Endothelial cell of umbilical vein (primary cell): ENCODE measurements around the gene HOXA3.

Experiments
- EZH2 ChIP-seq: IDR thresholded peaks from 2 replicates; pipeline ENCODE4 v1.6.1; 2012; ENCODE audit warnings: borderline replicate concordance, low read depth, mild to moderate bottlenecking, moderate library complexity, low read length, inconsistent platforms; ENCODE audit not compliant: severe bottlenecking
- TF ChIP-seq, protein P1 (sequence below), 2 donors: IDR thresholded peaks; 1 replicate in 1 of 2; 2 replicates in 1 of 2; pipeline ENCODE4 v1.5.1; 2011; ENCODE audit warnings: low read length in 2 of 2, mild to moderate bottlenecking in 2 of 2, moderate library complexity in 2 of 2, control low read depth in 1 of 2, inconsistent platforms in 1 of 2, low read depth in 1 of 2; ENCODE audit not compliant: insufficient read depth in 1 of 2; ENCODE audit errors: extremely low read depth in 1 of 2

GRCh38 chr7:27110186-27111031, 42.0 kb downstream of the HOXA3 start:
- no peak for TF ChIP-seq EZH2
- TF ChIP-seq, protein P1, sequence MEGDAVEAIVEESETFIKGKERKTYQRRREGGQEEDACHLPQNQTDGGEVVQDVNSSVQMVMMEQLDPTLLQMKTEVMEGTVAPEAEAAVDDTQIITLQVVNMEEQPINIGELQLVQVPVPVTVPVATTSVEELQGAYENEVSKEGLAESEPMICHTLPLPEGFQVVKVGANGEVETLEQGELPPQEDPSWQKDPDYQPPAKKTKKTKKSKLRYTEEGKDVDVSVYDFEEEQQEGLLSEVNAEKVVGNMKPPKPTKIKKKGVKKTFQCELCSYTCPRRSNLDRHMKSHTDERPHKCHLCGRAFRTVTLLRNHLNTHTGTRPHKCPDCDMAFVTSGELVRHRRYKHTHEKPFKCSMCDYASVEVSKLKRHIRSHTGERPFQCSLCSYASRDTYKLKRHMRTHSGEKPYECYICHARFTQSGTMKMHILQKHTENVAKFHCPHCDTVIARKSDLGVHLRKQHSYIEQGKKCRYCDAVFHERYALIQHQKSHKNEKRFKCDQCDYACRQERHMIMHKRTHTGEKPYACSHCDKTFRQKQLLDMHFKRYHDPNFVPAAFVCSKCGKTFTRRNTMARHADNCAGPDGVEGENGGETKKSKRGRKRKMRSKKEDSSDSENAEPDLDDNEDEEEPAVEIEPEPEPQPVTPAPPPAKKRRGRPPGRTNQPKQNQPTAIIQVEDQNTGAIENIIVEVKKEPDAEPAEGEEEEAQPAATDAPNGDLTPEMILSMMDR (IDR thresholded peaks at IDR 0.05; ENCODE audit: extremely low read depth in 1 of 2, insufficient read depth in 1 of 2, low read depth in 1 of 2, low read length in 2 of 2): no peak
